GM21786 (cell line): ENCODE results near the gene KCNA3.

Experiments
- ATAC-seq: cut with Tn5 transposase; IDR thresholded peaks from one replicate; pipeline ENCODE4 v1.9.1; 2021; ENCODE audit not compliant: unreplicated experiment

KCNA3 gene

GRCh38 chr1:110643879-110644472 lies 30.8 kb downstream of the KCNA3 start:
- ATAC-seq, result no peak

GRCh38 chr1:110639724-110640386 lies 34.9 kb downstream of the KCNA3 start:
- no peak for ATAC-seq

DNA sequence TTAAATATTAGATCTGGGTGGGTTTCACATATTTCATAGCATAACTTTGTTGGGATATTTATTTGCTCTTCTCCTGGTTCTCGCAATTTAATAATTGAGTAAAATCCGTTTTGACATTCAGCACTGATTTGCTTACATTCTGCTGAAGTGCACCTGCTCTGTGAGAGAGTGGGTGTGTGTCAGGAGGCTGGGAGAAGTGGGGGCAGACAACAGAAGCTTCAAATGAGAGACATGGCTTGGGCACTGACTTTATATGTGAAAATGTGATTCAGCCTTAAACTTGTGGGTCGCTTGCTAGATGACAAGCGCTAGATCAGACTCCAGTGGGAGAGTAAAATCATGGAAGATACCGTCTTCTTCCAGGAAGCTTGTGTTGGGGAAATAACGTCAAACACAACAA lies 36.2 kb downstream of the KCNA3 start:
- no peak for ATAC-seq

DNA sequence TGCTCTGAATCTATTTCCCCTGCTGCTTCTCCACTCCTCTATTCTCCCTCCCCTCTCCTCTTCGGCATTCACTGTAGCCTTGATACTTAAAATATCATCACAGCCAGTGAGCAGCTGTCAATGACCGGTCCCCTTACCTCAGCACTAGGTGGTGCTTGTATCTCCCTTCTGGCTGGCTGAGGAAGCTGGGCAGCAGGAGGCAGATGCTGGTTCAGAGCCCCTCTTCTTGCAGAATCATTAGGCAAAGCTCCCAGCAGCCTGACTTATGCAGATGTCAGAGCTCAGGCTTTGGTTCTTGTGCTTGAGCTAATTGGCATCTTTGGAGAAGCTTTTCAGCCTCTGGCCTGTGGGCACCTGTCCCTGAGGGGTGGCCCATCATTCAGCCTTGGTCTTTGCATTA lies 36.7 kb downstream of the KCNA3 start:
- ATAC-seq, result no peak

DNA sequence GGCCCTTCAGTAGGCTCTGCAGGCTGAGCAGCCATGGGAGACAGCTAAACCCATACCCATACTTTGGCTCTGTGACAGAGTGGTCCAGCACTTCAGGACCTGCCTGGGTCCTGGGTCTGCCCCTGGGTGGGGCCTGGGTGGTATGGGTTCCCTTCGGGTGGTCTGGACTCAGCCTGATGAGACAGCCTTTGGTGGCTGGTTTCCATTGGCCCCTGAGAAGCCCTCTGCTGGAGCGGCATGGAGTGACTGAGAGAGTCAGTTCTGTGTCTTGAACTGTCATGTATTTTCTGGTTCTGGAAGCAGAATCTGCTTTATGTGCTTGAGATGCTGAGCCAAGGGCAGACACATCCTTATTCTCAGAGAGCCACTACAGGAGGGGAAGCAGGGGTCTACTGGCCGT lies 37.3 kb downstream of the KCNA3 start:
- ATAC-seq, result no peak

- no peak for ATAC-seq
These were observed 38.4 kb downstream of the KCNA3 start for GRCh38 chr1:110636149-110636935.

GRCh38 chr1:110635434-110635833 lies 39.3 kb downstream of the KCNA3 start:
- no peak for ATAC-seq

- peak; percentile 68 for ATAC-seq
These were observed 40.1 kb downstream of the KCNA3 start for GRCh38 chr1:110634455-110635311.

DNA sequence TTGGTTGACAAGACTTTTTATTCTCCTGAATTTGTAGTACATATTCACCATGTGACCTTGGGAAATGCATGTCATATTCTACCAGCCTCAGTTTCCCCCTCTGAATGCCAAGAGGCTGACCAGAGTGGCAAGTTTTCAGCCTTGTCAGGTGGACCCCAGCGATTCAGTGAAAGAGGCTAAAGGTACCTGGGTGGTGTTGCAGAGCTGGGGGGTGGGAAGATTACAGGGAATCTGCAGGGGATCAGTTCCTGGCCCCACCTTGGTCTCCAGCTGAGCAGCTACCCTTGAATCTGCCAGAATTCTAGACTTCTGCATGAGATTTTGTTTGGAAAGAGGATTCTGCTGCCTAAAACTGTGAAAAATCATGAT lies 40.7 kb downstream of the KCNA3 start:
- no peak for ATAC-seq

- ATAC-seq, result no peak
These were observed 41.1 kb downstream of the KCNA3 start for GRCh38 chr1:110633646-110634030.

DNA sequence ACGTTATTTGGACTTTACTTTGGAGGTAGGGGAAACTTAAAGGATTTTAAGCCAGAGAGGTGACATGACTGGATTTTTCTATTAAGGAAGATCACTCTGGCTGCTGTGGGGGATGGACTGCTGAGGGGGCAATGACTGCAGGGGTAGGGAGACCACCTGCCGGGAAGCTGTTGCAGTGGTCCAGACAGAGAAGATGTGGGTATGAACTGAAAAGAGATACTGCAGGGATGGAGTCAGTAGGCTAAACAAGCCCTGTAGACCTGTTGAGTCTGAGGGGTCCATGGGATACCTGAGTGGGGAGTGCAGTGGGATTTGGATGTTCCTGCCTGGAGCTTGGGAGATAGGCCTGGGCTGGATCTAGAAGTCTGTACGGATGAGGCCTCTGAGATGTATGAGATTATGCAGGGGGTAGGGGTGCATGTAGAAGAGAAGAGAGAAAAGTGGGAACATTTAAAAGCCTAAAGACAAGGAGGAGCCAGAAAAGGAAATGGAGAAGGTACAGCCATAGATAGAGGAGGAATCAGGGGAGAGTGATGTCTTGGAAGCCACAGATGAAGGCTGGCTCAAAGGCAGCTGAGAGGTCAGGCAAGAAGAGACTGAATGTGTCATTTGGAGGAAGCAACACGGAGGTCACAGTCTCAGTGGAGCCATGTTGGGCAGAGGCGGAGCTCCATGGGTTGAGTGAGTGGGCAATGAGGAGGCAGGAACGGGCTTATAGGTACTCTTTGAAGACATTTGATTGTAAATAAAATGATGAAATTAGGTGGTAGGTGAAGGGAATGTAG lies 42.7 kb downstream of the KCNA3 start:
- ATAC-seq, result no peak

GRCh38 chr1:110630839-110631663 lies 43.7 kb downstream of the KCNA3 start:
- ATAC-seq, result peak; percentile 55

GRCh38 chr1:110628323-110629105 lies 46.2 kb downstream of the KCNA3 start:
- no peak for ATAC-seq

GRCh38 chr1:110627764-110628163 lies 47.0 kb downstream of the KCNA3 start:
- ATAC-seq, result no peak

DNA sequence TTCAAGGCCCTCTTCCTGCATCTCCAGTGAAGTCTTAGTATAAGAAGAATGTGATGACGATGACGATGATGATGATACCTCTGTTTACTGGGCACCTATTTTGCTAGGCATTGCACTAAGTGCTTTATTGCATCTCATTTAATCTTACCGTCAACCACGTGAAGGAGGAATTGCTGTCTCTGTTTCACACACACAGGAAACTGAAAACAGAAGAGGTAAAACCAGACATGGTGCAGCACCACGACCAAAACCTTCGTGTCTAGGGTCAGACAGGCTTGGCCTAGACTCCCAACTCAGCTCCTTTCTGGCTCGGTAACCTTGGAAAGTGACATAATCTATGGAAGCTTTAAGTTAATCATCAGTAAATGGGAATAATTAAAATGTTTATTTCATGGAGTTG lies 47.9 kb downstream of the KCNA3 start:
- ATAC-seq, result no peak
